GM21576 (cell line): ENCODE results near the gene ALG5.

Experiments
- ATAC-seq: cut with Tn5 transposase; IDR thresholded peaks from one replicate; pipeline ENCODE4 v1.9.1; 2021; ENCODE audit warnings: mild to moderate bottlenecking, moderate library complexity; ENCODE audit not compliant: unreplicated experiment

The ALG5 gene, protein sequence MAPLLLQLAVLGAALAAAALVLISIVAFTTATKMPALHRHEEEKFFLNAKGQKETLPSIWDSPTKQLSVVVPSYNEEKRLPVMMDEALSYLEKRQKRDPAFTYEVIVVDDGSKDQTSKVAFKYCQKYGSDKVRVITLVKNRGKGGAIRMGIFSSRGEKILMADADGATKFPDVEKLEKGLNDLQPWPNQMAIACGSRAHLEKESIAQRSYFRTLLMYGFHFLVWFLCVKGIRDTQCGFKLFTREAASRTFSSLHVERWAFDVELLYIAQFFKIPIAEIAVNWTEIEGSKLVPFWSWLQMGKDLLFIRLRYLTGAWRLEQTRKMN

DNA sequence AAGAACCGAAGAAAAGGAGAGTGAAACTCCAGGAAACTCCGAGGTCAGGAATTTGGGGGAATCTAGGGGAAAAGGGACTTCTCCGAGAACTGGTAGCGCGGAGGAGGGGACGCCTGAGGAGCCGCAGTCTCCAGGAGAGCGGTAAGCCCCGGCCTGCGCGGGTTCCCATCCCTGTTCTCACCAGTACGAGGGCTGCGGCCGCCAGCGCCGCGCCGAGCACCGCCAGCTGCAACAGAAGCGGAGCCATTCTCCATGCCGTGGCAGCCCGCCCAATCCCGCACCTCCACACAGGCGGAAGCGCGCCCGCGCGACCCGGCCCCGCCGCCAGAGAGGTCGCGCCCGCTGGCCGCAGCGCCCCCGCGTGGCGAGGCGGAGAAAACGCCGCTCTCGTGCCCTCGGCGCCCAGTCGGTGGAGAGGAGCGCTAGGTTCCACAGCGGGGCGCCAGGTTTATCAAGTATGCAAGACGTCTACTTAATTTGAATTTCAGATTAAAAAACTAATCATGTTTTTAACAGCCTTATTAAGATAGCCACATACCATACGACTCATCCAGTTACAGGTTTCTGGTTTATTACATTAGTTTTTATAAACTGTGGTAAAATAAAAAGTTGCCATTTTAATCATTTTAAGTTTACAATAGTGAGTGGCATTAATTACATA lies at the start of gene ALG5:
ALG5 (minus strand) TSS at position 287 of the 661 bp plus-strand sequence; CDS start at position 247, 40 bp downstream.
- peak; percentile 67 for ATAC-seq

- no peak for ATAC-seq
Measured at GRCh38 chr13:37047846-37048245, 48.7 kb upstream of the ALG5 start.

DNA sequence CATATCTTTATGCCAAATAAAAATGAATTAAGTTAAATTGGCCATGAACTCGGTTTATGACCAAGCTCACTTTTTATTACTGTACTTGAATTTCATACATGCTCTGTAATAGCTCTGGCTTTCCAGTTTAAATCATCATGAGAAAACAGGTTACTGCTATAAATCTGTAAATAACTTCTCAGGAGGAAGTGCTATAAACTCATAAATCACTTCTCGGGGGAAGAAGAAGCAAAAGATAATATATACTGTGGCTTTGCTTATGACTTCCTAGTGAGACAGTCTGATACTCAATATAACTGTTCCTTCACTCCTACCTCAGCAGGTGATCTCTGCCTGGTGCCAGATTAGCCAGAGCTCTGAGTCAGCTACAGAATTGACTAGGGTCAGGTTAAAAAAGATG lies 47.9 kb upstream of the ALG5 start:
- ATAC-seq, result no peak

GRCh38 chr13:37046062-37046461 lies 46.9 kb upstream of the ALG5 start:
- ATAC-seq, result no peak

- ATAC-seq, result no peak
Measured at GRCh38 chr13:37040789-37041188, 41.6 kb upstream of the ALG5 start.

GRCh38 chr13:37039896-37040295 lies 40.8 kb upstream of the ALG5 start:
- ATAC-seq, result no peak

DNA sequence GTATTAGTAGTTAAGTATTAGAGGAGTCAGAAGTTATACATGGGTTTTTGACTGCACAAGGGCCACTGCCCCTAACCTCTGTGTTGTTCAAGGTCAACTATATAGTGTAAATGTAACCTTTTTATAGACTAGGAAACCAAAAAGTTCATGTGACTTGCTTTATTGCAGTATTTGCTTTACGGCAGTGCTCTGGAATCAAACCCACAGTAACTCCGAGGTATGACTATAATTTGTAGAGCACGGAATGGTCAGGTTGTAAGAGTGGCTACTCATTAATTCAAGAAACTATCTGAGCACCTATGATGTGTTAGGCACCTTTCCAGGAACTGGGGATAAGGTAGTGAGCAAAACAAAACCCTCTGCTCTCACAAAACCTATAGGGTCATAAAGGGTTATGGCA lies 38.1 kb upstream of the ALG5 start:
- no peak for ATAC-seq

GRCh38 chr13:37029617-37030016 lies 30.5 kb upstream of the ALG5 start:
- ATAC-seq, result no peak

DNA sequence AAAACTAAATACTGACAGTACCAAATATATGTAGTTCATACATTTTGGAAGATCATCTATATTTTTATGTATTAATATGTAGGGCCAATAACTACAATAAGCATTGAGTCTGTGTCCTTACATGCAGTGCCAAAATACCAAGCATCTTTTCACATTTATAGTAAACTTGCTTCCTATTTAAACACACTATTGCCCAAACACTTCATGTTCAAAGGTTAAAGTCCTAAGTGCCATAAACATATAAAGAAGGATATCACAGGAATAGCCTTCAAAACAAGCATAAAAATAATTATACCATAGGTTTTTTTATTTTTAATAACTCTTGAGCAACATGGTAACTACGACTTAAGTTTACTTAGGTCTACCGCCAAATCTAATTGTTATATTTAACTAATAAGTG lies 28.5 kb upstream of the ALG5 start:
- no peak for ATAC-seq

DNA sequence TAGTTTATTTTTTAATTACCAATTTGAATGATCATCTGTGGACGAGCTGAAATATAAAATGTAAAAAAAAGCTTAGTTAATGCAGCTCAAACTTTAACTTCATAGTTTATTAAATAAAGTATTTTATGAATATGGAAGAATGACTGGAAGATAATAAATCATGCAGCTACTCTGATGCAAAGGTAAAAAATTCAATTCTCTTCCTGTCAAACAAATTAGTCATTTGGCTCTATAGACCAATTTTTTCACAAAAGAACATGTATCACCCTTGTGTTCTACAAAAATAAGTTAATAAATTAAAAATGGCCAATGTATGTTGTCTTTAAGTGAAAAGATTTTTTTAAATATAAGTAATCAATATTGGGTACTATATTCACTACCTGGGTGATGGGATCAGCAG lies 27.6 kb upstream of the ALG5 start:
- no peak for ATAC-seq

DNA sequence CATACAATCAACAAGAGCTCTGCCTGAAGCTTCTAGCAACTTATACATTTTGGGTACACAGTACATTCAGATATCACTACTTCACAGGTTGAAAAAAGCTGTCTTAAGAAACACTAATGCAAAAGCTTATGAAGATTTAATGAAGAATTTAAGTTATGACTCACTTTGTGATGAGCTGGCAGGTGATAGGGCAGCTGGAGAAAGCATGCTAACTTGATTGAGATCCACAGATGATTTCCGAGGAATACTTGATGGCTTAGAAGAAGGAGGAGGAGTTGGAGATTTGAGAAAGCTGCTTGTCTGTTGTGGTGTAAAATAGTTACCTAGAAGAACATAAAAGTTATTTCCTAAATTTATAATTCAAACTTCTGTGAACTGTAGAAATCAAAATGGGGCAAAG lies 24.7 kb upstream of the ALG5 start:
- no peak for ATAC-seq

DNA sequence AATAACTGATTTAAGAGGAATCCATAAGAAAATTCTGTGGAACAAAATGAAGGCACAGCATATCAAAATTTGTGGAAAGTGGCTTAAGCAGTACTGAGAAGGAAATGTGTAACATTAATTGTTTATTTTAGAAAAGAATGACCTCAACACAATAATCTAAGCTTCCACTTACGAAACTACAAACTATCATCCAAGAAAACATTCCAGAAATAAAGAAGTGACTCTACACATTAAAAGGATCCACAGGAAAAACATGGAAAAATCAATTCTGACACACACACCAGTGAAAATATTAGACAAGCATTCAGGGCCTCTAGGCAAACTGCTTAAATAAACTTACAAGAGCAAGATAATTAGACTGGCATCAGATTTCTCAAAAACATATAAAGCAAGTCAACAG lies 15.5 kb upstream of the ALG5 start:
- ATAC-seq, result no peak

DNA sequence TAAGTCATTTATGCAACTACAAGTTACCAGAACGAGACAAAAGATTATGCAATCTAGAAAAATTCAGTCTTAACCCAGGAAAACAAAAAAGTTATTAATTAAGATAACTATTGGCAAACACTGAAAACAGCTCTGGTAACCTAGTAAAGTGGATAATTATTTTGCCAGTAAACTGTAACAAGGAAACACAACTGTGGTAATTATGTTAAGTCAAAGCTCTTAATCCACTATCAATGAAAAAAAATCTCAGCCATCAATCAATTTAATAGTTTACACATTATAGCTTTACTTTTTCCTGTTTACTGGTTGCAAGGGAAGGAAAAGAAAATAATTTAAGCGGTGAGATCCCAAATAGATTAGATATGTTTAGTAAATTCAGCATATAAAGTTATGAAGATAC lies 12.6 kb upstream of the ALG5 start:
- no peak for ATAC-seq

GRCh38 chr13:37011002-37011401 lies 11.9 kb upstream of the ALG5 start:
- no peak for ATAC-seq

- ATAC-seq, result no peak
Measured at GRCh38 chr13:37010424-37010823, 11.3 kb upstream of the ALG5 start.

DNA sequence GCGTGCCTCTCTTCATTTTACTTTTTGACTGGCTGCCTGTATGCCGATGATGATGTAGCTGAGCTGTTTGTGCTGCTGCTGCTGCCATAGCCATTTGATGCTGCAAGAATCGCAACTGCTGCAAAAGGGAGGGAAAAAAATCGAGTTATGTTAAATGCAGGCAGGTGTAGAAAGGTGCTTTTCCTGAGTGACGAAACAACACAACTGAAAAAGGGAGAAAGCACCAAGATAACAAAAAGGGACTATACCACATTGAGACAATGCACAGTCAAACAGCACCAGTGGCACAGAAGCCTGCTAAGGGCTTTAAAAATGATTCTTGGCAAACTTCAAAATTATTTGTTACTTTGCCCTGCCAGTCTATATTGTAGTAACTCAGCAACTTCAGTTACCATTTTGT lies 10.6 kb upstream of the ALG5 start:
- no peak for ATAC-seq

GRCh38 chr13:37001921-37002250 lies 2.7 kb upstream of the ALG5 start:
- ATAC-seq, result no peak

GRCh38 chr13:36998624-36999041 lies 507 bp downstream of the ALG5 start:
- ATAC-seq, result no peak

DNA sequence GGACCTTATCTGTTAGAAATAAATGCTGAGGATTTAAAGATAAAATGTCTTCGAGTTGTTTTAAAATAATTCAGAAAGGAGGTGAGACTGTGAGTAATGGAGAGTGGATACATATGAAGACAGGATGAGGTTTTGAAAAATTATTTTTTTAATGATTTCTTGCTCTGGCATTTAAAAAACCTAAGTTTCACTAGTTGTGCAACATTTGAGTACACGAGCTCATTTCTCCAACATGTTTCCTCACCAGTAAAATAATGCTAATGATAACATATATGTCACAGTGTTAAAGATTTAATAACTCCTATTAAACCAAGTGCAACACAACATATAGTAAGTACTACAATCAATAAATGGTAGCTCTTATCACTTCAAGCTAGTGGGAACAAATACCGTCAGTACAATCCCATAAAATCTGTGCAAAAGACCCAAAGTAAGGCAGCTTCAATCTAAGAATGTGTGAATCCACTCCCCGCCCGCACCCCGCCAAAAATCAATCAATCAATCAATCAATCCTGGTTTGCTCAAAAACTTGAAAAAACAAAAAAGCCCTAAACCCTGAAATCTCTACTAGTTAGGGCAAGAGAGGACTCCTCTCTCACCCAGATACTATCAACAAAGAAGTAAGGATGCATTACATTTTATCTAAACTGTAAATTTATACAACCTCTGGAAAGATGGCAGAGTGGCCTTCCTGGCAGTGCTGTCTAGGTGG lies 1.3 kb downstream of the ALG5 start:
- no peak for ATAC-seq

DNA sequence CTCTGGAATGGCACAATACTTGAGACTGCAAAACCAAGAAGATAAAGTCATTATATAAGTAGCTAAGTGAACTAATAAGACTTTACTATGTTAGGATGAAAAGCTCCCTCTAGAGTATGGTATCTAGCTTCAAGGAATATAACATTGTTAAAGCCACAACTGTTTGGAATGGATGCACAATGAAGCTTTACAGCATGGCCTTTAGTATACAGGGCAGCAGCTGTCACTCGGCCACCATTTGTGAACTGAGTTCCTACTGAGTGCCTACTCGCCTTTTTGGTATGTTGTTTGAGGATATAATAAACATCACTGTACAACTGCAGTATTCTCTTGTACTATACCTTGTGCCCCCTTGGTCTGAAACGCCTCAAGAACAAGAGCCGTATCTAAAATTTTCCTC lies 6.8 kb downstream of the ALG5 start:
- no peak for ATAC-seq

GRCh38 chr13:36986462-36987240 lies 12.5 kb downstream of the ALG5 start:
- no peak for ATAC-seq
